H1 (cell line): Measurements from ENCODE around the gene MMAB. TPM values are rescaled to one million over a fixed set of nuclear protein-coding genes. Genes with fewer than 3 reads are reported as not detected.

Source experiments
- CTCF ChIA-PET: fragments of 300-600 bp; sonication (Branson Sonifier 250); formaldehyde crosslinking; loops from one replicate; lab custom pipeline; 2021; ENCODE audit not compliant: partially characterized antibody; lab: Charles Lee
- POLR2A ChIA-PET: fragments of 300-600 bp; sonication (Branson Sonifier 250); formaldehyde crosslinking; loops from one replicate; lab custom pipeline; 2021; ENCODE audit warnings: inconsistent platforms; ENCODE audit not compliant: partially characterized antibody; lab: Charles Lee
- DNase-seq, 2 experiments: peaks; one replicate each; pipeline versions ENCODE4 v3.0.0 to v3.0.0-alpha.2; 2010 to 2022; ENCODE audit warnings: low spot score in 2 of 2, low read depth in 1 of 2, mixed read lengths in 1 of 2
- FAIRE-seq: peaks from 2 replicates; lab custom pipeline; 2011; peaks lifted over from hg19 to GRCh38; lab: Jason Lieb, UNC
- H2AFZ ChIP-seq: 2 replicates; pipeline ENCODE4 v1.8.1; 2012; ENCODE audit warnings: low read length, inconsistent platforms
- H2AK5ac ChIP-seq: 2 replicates; pipeline ENCODE4 v1.6.1; 2013; ENCODE audit warnings: low read depth, low read length
- H2BK120ac ChIP-seq: replicated peaks from 2 replicates; pipeline ENCODE3; 2013; ENCODE audit warnings: low read depth, low read length, inconsistent platforms
- H2BK12ac ChIP-seq: 2 replicates; pipeline ENCODE4 v1.6.1; 2013; ENCODE audit warnings: low read depth, low read length
- H2BK15ac ChIP-seq: 2 replicates; pipeline ENCODE4 v1.6.1; 2013; ENCODE audit warnings: low read length
- H2BK20ac ChIP-seq: 2 replicates; pipeline ENCODE4 v1.6.1; 2013; ENCODE audit warnings: low read length
- H2BK5ac ChIP-seq: 2 replicates; pipeline ENCODE4 v1.6.1; 2013; ENCODE audit warnings: low read depth, low read length
- H3K14ac ChIP-seq: 2 replicates; pipeline ENCODE4 v1.6.1; 2013; ENCODE audit warnings: inconsistent platforms; ENCODE audit not compliant: insufficient read length
- H3K18ac ChIP-seq: 2 replicates; pipeline ENCODE4 v1.6.1; 2013; ENCODE audit warnings: low read length; ENCODE audit errors: extremely low read depth
- H3K23ac ChIP-seq: 2 replicates; pipeline ENCODE4 v1.6.1; 2013; ENCODE audit warnings: inconsistent platforms; ENCODE audit not compliant: insufficient read length
- H3K23me2 ChIP-seq: 2 replicates; pipeline ENCODE4 v1.6.1; 2013; ENCODE audit warnings: low read depth, low read length
- H3K27ac ChIP-seq: 2 replicates; pipeline ENCODE4 v1.6.1; 2011; ENCODE audit warnings: low read depth, low read length, inconsistent platforms
- H3K27me3 ChIP-seq, 4 experiments: replicated peaks in 1 of 4; 1 replicate in 1 of 4; 2 replicates in 3 of 4; pipeline versions ENCODE4 v1.6.1 to v1.8.1; 2011 to 2013; ENCODE audit warnings: low read length in 3 of 4, mild to moderate bottlenecking in 3 of 4, inconsistent platforms in 2 of 4, mixed read lengths in 2 of 4, moderate library complexity in 1 of 4; ENCODE audit not compliant: control insufficient read depth in 3 of 4, insufficient read depth in 3 of 4; ENCODE audit errors: extremely low read depth in 1 of 4
- H3K36me3 ChIP-seq, 4 experiments: 2 replicates each; pipeline versions ENCODE4 v1.6.1 to v1.8.1; 2011 to 2013; ENCODE audit warnings: mild to moderate bottlenecking in 4 of 4, low read length in 3 of 4, moderate library complexity in 2 of 4, control low read depth in 1 of 4, inconsistent platforms in 1 of 4; ENCODE audit not compliant: insufficient read depth in 4 of 4, control insufficient read depth in 2 of 4
- H3K4ac ChIP-seq: replicated peaks from 2 replicates; pipeline ENCODE3; 2013; ENCODE audit warnings: low read length, low read depth, mixed read lengths, inconsistent platforms; ENCODE audit not compliant: insufficient read length
- H3K4me1 ChIP-seq, 4 experiments: replicated peaks in 1 of 4; 1 replicate in 1 of 4; 2 replicates in 3 of 4; pipeline versions ENCODE4 v1.6.1 to v1.8.1; 2011 to 2013; ENCODE audit warnings: low read length in 3 of 4, inconsistent platforms in 2 of 4, mixed read lengths in 1 of 4; ENCODE audit not compliant: insufficient read depth in 4 of 4, control insufficient read depth in 3 of 4
- H3K4me2 ChIP-seq, 2 experiments: 2 replicates each; pipeline versions ENCODE4 v1.6.1 to v1.8.1; 2011 to 2013; ENCODE audit warnings: low read depth in 2 of 2, low read length in 2 of 2, control low read depth in 1 of 2, inconsistent platforms in 1 of 2, mild to moderate bottlenecking in 1 of 2; ENCODE audit not compliant: insufficient read depth in 1 of 2
- H3K4me3 ChIP-seq, 4 experiments: fragments of 200-600, 300-600 bp in 1 of 4; sonication (generic), shearing (Covaris generic), sonication (Bioruptor Twin) in 1 of 4; 2 replicates each; pipeline versions ENCODE4 v1.5.1 to v1.8.1; 2011 to 2016; ENCODE audit warnings: low read length in 4 of 4, low read depth in 3 of 4, control low read depth in 2 of 4, inconsistent platforms in 2 of 4, mild to moderate bottlenecking in 2 of 4, mixed read lengths in 1 of 4, moderate library complexity in 1 of 4; ENCODE audit not compliant: insufficient read depth in 2 of 4; ENCODE audit errors: extremely low read depth in 1 of 4
- H3K56ac ChIP-seq: replicated peaks from 2 replicates; pipeline ENCODE3; 2013; ENCODE audit warnings: low read depth, mild to moderate bottlenecking, mixed read lengths, low read length, inconsistent platforms; ENCODE audit not compliant: insufficient read length
- H3K79me1 ChIP-seq: 2 replicates; pipeline ENCODE4 v1.6.1; 2013; ENCODE audit warnings: low read depth, low read length, control low read depth
- H3K79me2 ChIP-seq, 2 experiments: 2 replicates each; pipeline versions ENCODE4 v1.6.1 to v1.8.1; 2012 to 2013; ENCODE audit warnings: low read length in 2 of 2, mild to moderate bottlenecking in 2 of 2, inconsistent platforms in 1 of 2; ENCODE audit not compliant: insufficient read depth in 2 of 2, control insufficient read depth in 1 of 2
- H3K9ac ChIP-seq, 4 experiments: replicated peaks in 1 of 4; 1 replicate in 1 of 4; 2 replicates in 3 of 4; pipeline versions ENCODE4 v1.6.1 to v1.8.1; 2011 to 2013; ENCODE audit warnings: low read depth in 3 of 4, low read length in 3 of 4, control low read depth in 2 of 4, mild to moderate bottlenecking in 2 of 4, moderate library complexity in 2 of 4, inconsistent platforms in 1 of 4; ENCODE audit errors: extremely low read depth in 1 of 4
- H3K9me3 ChIP-seq, 2 experiments: 2 replicates each; pipeline versions ENCODE4 v1.6.1 to v1.8.1; 2012 to 2013; ENCODE audit warnings: mild to moderate bottlenecking in 2 of 2, moderate library complexity in 2 of 2, control low read depth in 1 of 2, inconsistent platforms in 1 of 2, low read depth in 1 of 2, low read length in 1 of 2, mixed read lengths in 1 of 2; ENCODE audit not compliant: insufficient read depth in 2 of 2
- H4K20me1 ChIP-seq, 2 experiments: replicated peaks in 1 of 2; 2 replicates each; pipeline versions ENCODE3 to v1.8.1; 2011 to 2013; ENCODE audit warnings: inconsistent platforms in 2 of 2, low read length in 2 of 2, mild to moderate bottlenecking in 1 of 2; ENCODE audit not compliant: insufficient read depth in 2 of 2, control insufficient read depth in 1 of 2
- H4K5ac ChIP-seq: 2 replicates; pipeline ENCODE4 v1.6.1; 2013; ENCODE audit warnings: low read length, low read depth, mixed read lengths, inconsistent platforms; ENCODE audit not compliant: insufficient read length
- H4K8ac ChIP-seq: 2 replicates; pipeline ENCODE4 v1.8.0; 2013; ENCODE audit warnings: mild to moderate bottlenecking, moderate library complexity, low read length, inconsistent platforms; ENCODE audit not compliant: insufficient read depth; ENCODE audit errors: extremely low read depth
- H4K91ac ChIP-seq: replicated peaks from 2 replicates; pipeline ENCODE3; 2013; ENCODE audit warnings: low read length, mixed read lengths, inconsistent platforms; ENCODE audit not compliant: insufficient read length
- CHD2 ChIP-seq: IDR thresholded peaks from 2 replicates; pipeline ENCODE4 v1.6.1; 2012; ENCODE audit warnings: low read length, improper control_type of control experiment
- CTBP2 ChIP-seq: IDR thresholded peaks from 2 replicates; pipeline ENCODE4 v1.7.0; 2011; ENCODE audit warnings: borderline replicate concordance, mild to moderate bottlenecking, moderate library complexity, mixed read lengths, low read length; ENCODE audit not compliant: insufficient read depth, insufficient read length
- EGR1 ChIP-seq: IDR thresholded peaks from 2 replicates; pipeline ENCODE4 v1.6.1; 2011; ENCODE audit warnings: low read depth, low read length, borderline replicate concordance
- FOSL1 ChIP-seq: IDR thresholded peaks from 2 replicates; pipeline ENCODE4 v1.6.1; 2011; ENCODE audit warnings: mild to moderate bottlenecking, low read depth, low read length, moderate library complexity; ENCODE audit not compliant: insufficient read depth
- GTF2F1 ChIP-seq: IDR thresholded peaks from 2 replicates; pipeline ENCODE4 v1.6.1; 2012; ENCODE audit warnings: low read depth, low read length, improper control_type of control experiment, borderline replicate concordance
- NANOG ChIP-seq: IDR thresholded peaks from 2 replicates; pipeline ENCODE4 v1.6.1; 2011; ENCODE audit warnings: low read length, low read depth, mild to moderate bottlenecking, inconsistent platforms; ENCODE audit not compliant: insufficient read depth, poor library complexity, severe bottlenecking
- PHF8 ChIP-seq: fragments of 200-600 bp; sonication (generic); conservative IDR thresholded peaks from 2 replicates; pipeline ENCODE4 v1.7.1; 2012; ENCODE audit warnings: low read depth, mild to moderate bottlenecking, inconsistent platforms, low read length, moderate library complexity
- POLR2AphosphoS5 ChIP-seq: IDR thresholded peaks from 2 replicates; pipeline ENCODE4 v1.6.1; 2011; ENCODE audit warnings: low read depth, low read length
- RAD21 ChIP-seq, 2 experiments: IDR thresholded peaks in 1 of 2; conservative IDR thresholded peaks in 1 of 2; 2 replicates each; pipeline ENCODE4 v1.6.1; 2011; ENCODE audit warnings: low read depth in 2 of 2, low read length in 2 of 2, improper control_type of control experiment in 1 of 2, inconsistent platforms in 1 of 2, mild to moderate bottlenecking in 1 of 2, moderate library complexity in 1 of 2
- SP4 ChIP-seq: IDR thresholded peaks from 2 replicates; pipeline ENCODE4 v1.6.1; 2012; ENCODE audit warnings: low read length, inconsistent platforms
- TCF12 ChIP-seq: IDR thresholded peaks from 2 replicates; pipeline ENCODE4 v1.6.1; 2011; ENCODE audit warnings: low read depth, mild to moderate bottlenecking, low read length
- WGBS, 2 experiments: shearing (Covaris generic) in 1 of 2; methylation state at CpG; one replicate each; pipeline versions ENCODE4 v1.1.6 to v1.1.7; 2013 to 2015; ENCODE audit warnings: low lambda C conversion rate in 2 of 2, mixed read lengths in 2 of 2, inconsistent platforms in 1 of 2, low coverage in 1 of 2, missing lambda C conversion rate in 1 of 2; ENCODE audit not compliant: insufficient replicate concordance in 2 of 2, insufficient coverage in 1 of 2, insufficient read length in 1 of 2; ENCODE audit errors: extremely low coverage in 1 of 2, missing lambda C conversion rate in 1 of 2; 5-methylcytosine and 5-hydroxymethylcytosine counted together
- polyA plus RNA-seq, 7 experiments: library from polyadenylated mRNA; depleted of rRNA in 3 of 7; stranded (reverse) in 5 of 7; unstranded in 2 of 7; fragments of >200 nt in 5 of 7; fragments of 200-250 nt in 2 of 7; gene quantifications; 1 replicate in 5 of 7; 2 replicates in 1 of 7; 4 replicates in 1 of 7; pipeline versions ENCODE4 v1.2.1 to v1.2.3, GENCODE V29; 2011 to 2013; ENCODE audit warnings: missing spikeins in 2 of 7, mixed read lengths in 2 of 7
- total RNA-seq: library from RNA; stranded (reverse); fragmentation: NEBNext Ultra II Directional; extraction: Animal tissue kit (Norgen Biotek cat#: 25700); gene quantifications from 2 replicates; pipeline ENCODE4 v1.2.1, GENCODE V29; 2021
- TF ChIP-seq, protein P1 (sequence below): IDR thresholded peaks from 2 replicates; pipeline ENCODE4 v1.6.1; 2011; ENCODE audit warnings: low read length, improper control_type of control experiment

Gene MMAB
- total and polyA plus RNA-seq, 2 of the 8 experiments (the other 6 are each of a cell fraction or from before 2014, with no cell fraction given): 12.9 to 18.5 TPM

DNA sequence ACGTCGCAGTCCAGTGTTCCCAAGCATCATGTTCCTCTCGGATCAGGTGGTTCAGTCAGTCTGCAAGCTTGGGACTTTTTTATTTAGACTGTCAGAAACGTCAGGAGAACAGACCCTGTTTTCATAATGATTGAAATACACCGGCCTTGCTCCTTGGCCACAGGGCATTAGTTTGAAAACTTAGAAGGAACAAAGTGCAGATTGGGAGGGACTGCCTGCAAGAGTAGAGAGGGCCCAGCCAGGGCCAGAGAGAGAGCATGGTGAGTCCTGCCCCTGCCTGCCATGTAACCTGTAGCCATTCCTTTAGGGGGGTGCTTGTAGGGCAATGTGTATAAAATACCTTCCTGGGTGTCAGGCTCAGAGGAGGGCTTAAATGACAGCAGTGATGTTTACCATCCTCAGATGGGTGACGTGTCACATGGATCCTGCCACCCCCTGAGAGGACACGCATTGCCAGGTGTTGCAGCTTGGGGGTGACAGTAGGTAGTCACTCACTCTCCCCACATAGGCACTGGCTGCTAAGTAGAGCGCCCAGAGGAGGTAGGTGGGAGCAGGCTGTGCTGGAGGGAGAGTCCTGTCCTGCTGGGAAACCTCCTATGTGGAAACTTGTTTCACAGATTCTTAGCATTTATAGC, 45.7 kb downstream of the MMAB start:
- no peak overlapping the region for H3K14ac ChIP-seq
- no peak overlapping the region for H3K4me3 ChIP-seq
- H3K4ac ChIP-seq: no peak overlapping the region
- H3K27me3 ChIP-seq: no peaks in the 10 kb centered on the region
- H4K5ac ChIP-seq: no peak overlapping the region
- no peak overlapping the region for H2BK5ac ChIP-seq
- DNase-seq (no peak), FAIRE-seq (no peak)
- POLR2A ChIA-PET: no interaction called here
- no peaks in the 10 kb centered on the region for H4K20me1 ChIP-seq
- no peak overlapping the region for H3K56ac ChIP-seq
- WGBS, 2 experiments: 90% methylated on average over 8 of the region's 8 CpGs; no CpG with 5 or more reads in 1 of the 2 experiments
- H3K79me2 ChIP-seq: no peaks in the 10 kb centered on the region
- H3K27ac ChIP-seq: no peak overlapping the region
- peaks cover 0 to 3% (median 0%) of the 10 kb centered on the region in 4 experiments; a peak in 3 of 8 replicates for H3K36me3 ChIP-seq
- CTCF ChIA-PET: interaction anchor here (1.4 to 2.3 kb wide), 3 partner anchors 9 to 26 kb away, joined by 3 to 10 read pairs (median 8); no protein-coding TSS in a partner anchor
- no peak overlapping the region for H3K4me2 ChIP-seq
- H3K9me3 ChIP-seq: no peaks in the 10 kb centered on the region
- H4K91ac ChIP-seq: no peak overlapping the region
- H2BK20ac ChIP-seq: no peak overlapping the region
- no peak overlapping the region for H4K8ac ChIP-seq
- no peak overlapping the region for H2BK12ac ChIP-seq
- no peak overlapping the region for H2AK5ac ChIP-seq
- H2BK120ac ChIP-seq: no peak overlapping the region
- H3K23me2 ChIP-seq: no peaks in the 10 kb centered on the region
- no peak overlapping the region for H3K18ac ChIP-seq
- no peak overlapping the region for H2AFZ ChIP-seq
- H3K23ac ChIP-seq: no peak overlapping the region
- H2BK15ac ChIP-seq: no peak overlapping the region
- peaks cover 0 to 6% (median 2%) of the 10 kb centered on the region in 4 experiments; a peak in 4 of 7 replicates for H3K4me1 ChIP-seq
- no peaks in the 10 kb centered on the region for H3K79me1 ChIP-seq
- no peak overlapping the region for H3K9ac ChIP-seq
- TF ChIP-seq TCF12 (no peak), FOSL1 (no peak), SP4 (no peak), RAD21 (IDR thresholded peaks at IDR 0.05 in 1 of 2, conservative IDR thresholded peaks at IDR 0.05 in 1 of 2; ENCODE audit: low read depth in 2 of 2, low read length in 2 of 2) (no peak), NANOG (no peak), GTF2F1 (no peak), CHD2 (no peak), EGR1 (no peak), CTBP2 (no peak), PHF8 (no peak), POLR2AphosphoS5 (no peak)
- TF ChIP-seq, protein P1, sequence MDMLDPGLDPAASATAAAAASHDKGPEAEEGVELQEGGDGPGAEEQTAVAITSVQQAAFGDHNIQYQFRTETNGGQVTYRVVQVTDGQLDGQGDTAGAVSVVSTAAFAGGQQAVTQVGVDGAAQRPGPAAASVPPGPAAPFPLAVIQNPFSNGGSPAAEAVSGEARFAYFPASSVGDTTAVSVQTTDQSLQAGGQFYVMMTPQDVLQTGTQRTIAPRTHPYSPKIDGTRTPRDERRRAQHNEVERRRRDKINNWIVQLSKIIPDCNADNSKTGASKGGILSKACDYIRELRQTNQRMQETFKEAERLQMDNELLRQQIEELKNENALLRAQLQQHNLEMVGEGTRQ: no peak
